NCI-H1694 treated with DMSO at 0.1 percent for 48 hours (cell line): ENCODE data around the gene CEP290.
A peak's percentile ranks its signal among the peaks of the same experiment; 100 is the strongest.
"Not testable (repeated sequence)": the region's sequence is repeated elsewhere in the genome, so short reads cannot be mapped to it uniquely, and the experiment has no call there.

Experiments
- DNase-seq: peaks from one replicate; lab custom pipeline; 2025; lab: John Stamatoyannopoulos, UW

Gene CEP290

GRCh38 chr12:88141425-88141773, 489 bp downstream of the CEP290 start:
- no peak for DNase-seq

GRCh38 chr12:88139711-88140110, 2.2 kb downstream of the CEP290 start:
- not testable (repeated sequence) for DNase-seq

- not testable (repeated sequence) for DNase-seq
Measured at GRCh38 chr12:88133181-88133580, 8.7 kb downstream of the CEP290 start.

GRCh38 chr12:88132392-88132791, 9.5 kb downstream of the CEP290 start:
- DNase-seq = no peak

- no peak for DNase-seq
Measured at GRCh38 chr12:88127855-88128254, 14.0 kb downstream of the CEP290 start.

- no peak for DNase-seq
Measured at GRCh38 chr12:88127099-88127498, 14.8 kb downstream of the CEP290 start.

GRCh38 chr12:88122666-88123065, 19.2 kb downstream of the CEP290 start:
- DNase-seq = no peak

- no peak for DNase-seq
Measured at GRCh38 chr12:88113871-88114270, 28.0 kb downstream of the CEP290 start.

GRCh38 chr12:88111074-88111652, 30.7 kb downstream of the CEP290 start:
- peak; percentile 48 for DNase-seq

- no peak for DNase-seq
Measured at GRCh38 chr12:88108021-88108420, 33.9 kb downstream of the CEP290 start.

GRCh38 chr12:88093573-88093972, 48.3 kb downstream of the CEP290 start:
- DNase-seq = no peak

GRCh38 chr12:88092771-88093170, 49.1 kb downstream of the CEP290 start:
- DNase-seq = peak; percentile 11

- DNase-seq = no peak
Measured at GRCh38 chr12:88084210-88084609, 57.7 kb downstream of the CEP290 start.

- no peak for DNase-seq
Measured at GRCh38 chr12:88083634-88084033, 58.3 kb downstream of the CEP290 start.

GRCh38 chr12:88081247-88081646, 60.6 kb downstream of the CEP290 start:
- DNase-seq = no peak

GRCh38 chr12:88067301-88067700, 74.6 kb downstream of the CEP290 start:
- DNase-seq = no peak

- DNase-seq = no peak
Measured at GRCh38 chr12:88063375-88063774, 78.5 kb downstream of the CEP290 start.

- DNase-seq = no peak
Measured at GRCh38 chr12:88062474-88062873, 79.4 kb downstream of the CEP290 start.

- DNase-seq = no peak
Measured at GRCh38 chr12:88058719-88059077, 83.2 kb downstream of the CEP290 start.

- no peak for DNase-seq
Measured at GRCh38 chr12:88057994-88058718, 83.7 kb downstream of the CEP290 start.

- DNase-seq = no peak
Measured at GRCh38 chr12:88056571-88056970, 85.3 kb downstream of the CEP290 start.

- peak; percentile 37 for DNase-seq
Measured at GRCh38 chr12:88052686-88053085, 89.2 kb downstream of the CEP290 start.

GRCh38 chr12:88044035-88044434, 97.9 kb downstream of the CEP290 start:
- DNase-seq = no peak

GRCh38 chr12:88037770-88038169, 104.1 kb downstream of the CEP290 start:
- no peak for DNase-seq
